MV-4-11 (cell line): ENCODE measurements around the gene RABGEF1.
"Not testable (repeated sequence)": the region's sequence is repeated elsewhere in the genome, so short reads cannot be mapped to it uniquely, and the experiment has no call there.

Experiments
- DNase-seq: peaks from one replicate; lab custom pipeline; 2025; lab: John Stamatoyannopoulos, UW

RABGEF1 gene

DNA sequence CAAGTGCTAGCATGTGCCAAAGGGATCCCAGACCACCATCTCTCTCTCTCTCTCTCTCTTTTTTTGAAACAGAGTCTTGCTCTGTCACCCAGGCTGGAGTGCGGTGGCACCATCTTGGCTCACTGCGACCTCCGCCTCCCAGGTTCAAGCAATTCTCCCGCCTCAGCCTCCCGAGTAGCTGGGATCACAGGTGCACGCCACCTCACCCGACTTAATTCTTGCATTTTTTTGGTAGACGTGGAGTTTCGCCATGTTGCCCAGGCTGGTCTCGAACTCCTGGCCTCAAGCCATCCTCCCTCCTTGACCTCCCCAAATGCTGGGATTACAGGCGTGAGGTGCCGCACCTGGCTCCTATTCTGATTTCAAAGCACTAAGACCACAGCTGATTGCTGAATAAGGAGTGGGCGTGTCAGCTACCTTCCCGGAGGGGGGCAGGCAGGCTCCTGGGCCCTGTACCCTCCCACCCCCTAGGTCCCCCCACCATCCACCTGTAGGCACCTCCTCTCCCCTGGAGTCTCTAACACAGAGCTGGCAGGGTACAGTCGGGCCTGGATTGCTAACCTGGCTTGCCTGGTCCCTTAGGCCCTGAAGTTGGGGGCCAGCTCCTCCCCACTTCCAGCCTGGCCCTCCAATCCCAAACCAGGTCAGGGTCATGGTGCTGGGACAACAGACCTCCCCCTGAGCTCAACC, 74.8 kb downstream of the RABGEF1 start:
- DNase-seq = not testable (repeated sequence)

- no peak for DNase-seq
Measured at GRCh38 chr7:66815951-66816350, 75.4 kb downstream of the RABGEF1 start.

- DNase-seq = not testable (repeated sequence)
Measured at GRCh38 chr7:66816658-66817057, 76.1 kb downstream of the RABGEF1 start.

- DNase-seq = peak; percentile 81
Measured at GRCh38 chr7:66817208-66817795, 76.8 kb downstream of the RABGEF1 start.

- DNase-seq = peak; percentile 3
Measured at GRCh38 chr7:66817956-66818355, 77.4 kb downstream of the RABGEF1 start.

DNA sequence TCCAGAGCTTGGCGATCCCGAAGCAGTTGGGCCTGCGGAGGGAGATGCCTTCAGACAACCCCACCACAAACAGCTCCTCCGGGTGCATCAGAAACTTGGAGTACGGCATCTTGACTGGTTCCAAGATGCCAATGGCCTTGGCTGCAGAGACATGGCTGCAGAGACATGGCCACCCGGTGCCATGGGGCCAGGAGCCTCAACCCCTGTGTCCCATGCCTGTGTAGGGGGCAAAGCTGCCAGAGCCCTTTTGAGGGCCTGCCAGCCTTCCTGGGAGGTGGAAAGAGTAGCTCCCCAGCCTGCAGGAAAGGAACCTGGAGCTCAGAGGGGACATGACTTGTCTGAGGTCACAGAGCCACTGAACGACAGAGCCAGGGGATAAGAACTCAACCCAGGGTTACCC, 83.5 kb downstream of the RABGEF1 start:
- no peak for DNase-seq

DNA sequence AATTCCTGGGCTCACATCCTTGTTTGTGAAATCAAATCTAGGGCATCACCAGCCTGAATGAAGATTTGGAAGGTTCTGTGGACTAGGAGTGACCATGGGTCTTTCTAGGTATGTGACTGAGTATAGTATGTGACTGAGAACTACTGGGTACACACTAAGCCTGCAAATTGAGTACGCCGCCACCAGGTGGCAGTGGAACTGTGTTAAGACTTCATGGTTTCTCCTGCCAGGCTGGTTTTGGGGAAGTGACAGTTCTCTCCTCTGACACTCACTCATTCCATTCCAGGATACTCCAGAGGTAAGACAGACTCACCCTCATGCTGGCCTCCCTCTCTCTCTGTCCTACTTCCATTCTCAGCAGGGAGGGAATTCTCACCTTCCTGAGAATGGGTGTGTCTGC, 85.0 kb downstream of the RABGEF1 start:
- DNase-seq = peak; percentile 83

DNA sequence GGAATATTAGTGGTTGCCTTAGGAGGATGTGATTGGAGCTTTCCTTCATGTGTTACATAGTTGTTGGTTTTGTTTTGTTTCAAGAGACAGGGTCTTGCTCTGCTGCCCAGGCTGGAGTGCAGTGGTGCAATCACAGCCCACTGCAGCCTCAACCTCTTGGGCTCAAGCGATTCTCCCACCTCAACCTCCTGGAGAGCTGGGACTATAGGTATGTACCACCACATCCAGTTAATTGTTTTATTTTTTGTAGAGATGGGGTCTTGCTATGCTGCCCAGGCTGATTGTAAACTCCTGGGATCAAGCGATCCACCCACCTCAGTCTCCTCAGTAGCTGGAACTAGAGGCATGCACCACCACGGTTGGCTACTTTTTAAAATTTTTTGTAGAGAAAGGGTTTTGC, 86.1 kb downstream of the RABGEF1 start:
- DNase-seq = no peak

- not testable (repeated sequence) for DNase-seq
Measured at GRCh38 chr7:66830976-66831375, 90.4 kb downstream of the RABGEF1 start.

DNA sequence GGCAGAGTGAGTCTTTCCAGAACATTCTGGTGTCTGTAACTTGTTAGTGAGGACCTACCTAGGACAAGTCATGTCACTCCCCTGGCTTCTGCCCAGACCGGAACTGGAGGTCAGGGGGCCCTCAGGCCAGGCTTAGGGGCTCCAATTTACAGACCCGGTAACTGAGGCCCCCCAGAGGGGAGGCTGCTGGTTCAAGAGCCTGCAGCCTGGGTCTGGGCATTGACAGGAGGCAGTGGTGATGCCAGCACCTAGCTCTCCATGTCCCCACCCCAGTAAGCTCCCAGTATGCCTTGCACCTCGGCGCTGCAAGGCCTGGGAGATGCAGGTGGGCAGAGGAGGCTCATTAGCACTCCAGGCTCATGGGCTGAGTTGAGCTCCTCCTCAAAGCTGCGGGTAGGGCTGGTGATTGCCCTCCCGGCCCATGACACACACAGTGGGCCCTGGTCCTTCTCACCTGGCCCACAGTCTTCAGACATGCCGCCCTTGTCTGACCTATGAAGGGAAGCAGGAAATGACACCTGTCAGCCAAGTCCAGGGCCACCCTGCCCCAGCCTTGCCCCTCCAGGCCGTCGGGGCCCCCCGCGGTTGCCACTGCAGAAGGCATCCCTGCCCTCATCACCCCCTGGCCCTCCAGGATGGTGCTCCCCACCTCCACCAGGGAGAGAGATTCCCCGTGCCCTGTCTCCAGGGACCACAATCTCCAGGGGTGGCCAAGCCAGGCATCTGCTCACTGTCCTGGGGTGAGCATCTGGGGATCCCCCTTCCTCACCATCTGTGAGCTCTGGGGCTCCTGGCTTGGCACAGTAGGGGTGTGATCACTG, 92.2 kb downstream of the RABGEF1 start:
- no peak for DNase-seq

GRCh38 chr7:66837007-66837406, 96.5 kb downstream of the RABGEF1 start:
- DNase-seq = peak; percentile 77

DNA sequence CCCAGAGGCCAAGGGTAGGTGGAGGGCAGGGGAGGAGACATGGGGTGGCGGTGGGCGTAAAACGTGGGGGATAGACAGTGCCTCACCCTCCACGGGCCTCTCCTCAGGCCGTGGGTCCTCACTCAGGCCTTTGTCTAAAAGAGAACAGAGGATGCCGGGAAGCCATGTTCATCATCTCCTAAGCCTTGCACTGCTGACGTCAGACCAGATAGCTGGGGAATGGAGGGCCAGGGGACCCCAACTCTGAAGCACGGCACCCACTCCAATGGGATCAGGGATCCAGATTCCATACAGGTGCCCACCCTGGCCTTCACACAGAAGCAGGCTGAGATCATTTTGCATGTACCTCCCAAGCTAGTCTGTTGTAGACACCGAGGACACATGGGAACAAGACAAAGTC, 97.1 kb downstream of the RABGEF1 start:
- DNase-seq = no peak

DNA sequence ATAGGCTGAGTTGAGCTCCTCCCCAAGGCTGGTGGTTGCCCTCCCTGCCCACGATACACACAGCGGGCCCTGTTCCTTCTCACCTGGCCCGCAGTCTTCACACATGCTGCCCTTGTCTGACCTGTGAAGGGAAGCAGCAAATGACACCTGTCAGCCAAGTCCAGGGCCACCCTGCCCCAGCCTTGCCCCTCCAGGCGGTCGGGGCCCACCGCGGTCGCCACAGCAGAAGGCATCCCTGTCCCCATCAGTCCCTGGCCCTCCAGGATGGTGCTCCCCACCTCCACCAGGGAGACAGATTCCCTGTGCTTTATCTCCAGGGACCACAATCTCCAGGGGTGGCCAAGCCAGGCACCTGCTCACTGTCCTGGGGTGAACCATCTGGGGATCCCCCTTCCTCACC, 99.3 kb downstream of the RABGEF1 start:
- DNase-seq = no peak

GRCh38 chr7:66840316-66840715, 99.8 kb downstream of the RABGEF1 start:
- DNase-seq = no peak

- DNase-seq = no peak
Measured at GRCh38 chr7:66841898-66842297, 101.4 kb downstream of the RABGEF1 start.

- DNase-seq = not testable (repeated sequence)
Measured at GRCh38 chr7:66843492-66843891, 103.0 kb downstream of the RABGEF1 start.

GRCh38 chr7:66844552-66845378, 104.2 kb downstream of the RABGEF1 start:
- peak; percentile 97 for DNase-seq

DNA sequence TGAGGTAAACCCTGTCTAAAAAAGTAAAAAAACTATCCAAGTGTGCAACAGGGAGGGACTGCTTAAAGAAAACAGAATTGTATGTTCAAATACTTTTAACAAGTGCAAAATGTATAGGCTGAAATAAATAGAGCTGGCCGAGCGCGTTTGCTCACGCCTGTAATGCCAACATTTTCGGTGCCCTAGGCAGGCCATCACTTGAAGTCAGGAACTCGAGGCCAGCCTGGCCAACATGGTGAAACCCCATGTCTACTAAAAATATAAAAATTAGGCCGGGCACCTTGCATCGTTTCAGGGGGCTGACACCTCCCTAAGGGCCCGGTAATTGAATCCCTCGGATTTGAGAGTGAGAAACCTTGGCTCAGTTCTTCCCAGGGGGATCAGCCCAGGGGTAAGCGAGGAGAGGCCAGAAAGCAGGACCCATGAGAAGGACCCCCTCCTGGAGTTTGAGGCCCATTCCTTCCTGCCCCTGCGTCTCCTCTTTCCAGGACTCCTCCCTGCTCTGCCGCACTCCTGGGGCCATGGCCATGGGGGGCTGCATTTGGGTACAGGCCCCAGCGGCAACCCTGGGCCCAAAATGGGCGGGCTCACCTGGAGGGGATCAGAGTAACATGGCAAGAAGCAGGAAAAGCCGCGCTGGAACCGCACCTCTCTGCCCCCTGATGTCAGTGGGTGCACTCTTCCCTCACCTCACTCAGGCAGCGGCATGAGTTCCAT, 105.0 kb downstream of the RABGEF1 start:
- DNase-seq = no peak

- DNase-seq = not testable (repeated sequence)
Measured at GRCh38 chr7:66846096-66846445, 105.5 kb downstream of the RABGEF1 start.

- not testable (repeated sequence) for DNase-seq
Measured at GRCh38 chr7:66847523-66847855, 107.0 kb downstream of the RABGEF1 start.

- DNase-seq = peak; percentile 90
Measured at GRCh38 chr7:66847879-66848790, 107.6 kb downstream of the RABGEF1 start.
